Measurements from ENCODE around the gene ADM2. TPM values are rescaled to one million over a fixed set of nuclear protein-coding genes. Genes with fewer than 3 reads are reported as not detected.

The ADM2 gene
- total and polyA plus RNA-seq, 2 of the 13 experiments (the other 11 are each of a cell fraction or from before 2014, with no cell fraction given), result 1.2 to 3.0 TPM

DNA sequence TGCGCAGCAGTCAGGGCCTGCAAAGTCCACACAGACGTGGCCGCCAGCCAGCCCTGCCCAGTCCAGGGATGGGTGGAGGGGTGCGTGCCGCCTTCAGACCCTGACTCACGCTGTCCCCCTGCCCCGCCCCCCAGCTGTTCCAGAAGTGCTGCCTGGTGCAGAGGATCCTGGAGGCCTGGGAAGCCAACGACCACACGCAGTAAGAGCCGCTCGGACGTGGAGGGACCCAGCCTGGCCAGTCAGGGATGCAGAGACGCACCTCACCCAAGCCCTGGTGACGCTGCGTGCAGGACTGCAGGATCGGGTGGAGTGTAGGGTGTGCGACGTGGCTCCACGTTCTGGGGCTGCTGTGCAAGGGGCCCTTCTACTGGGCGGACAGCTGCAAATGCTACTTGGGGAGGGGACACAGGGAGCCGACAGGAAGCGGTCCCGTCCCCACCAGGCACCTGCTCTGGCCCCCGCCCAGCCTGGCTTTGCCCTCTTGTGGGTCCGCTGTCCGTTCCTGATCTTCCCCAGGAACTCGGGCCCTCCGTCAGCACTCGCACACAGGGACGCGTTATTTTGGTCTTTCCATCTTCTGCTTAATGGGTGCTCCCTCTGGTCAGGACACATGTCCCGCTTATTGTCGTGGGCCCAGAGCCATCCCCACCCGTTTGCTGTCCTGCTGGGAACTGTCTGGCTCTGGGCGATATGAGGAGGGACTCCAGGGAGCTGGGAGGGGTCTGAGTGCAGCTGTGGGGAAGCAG lies 49.0 kb upstream of the ADM2 start:
- Histone ChIP-seq H4K20me1 (ENCODE audit: insufficient read depth, low read length) (no peaks in the 10 kb centered on the region), H3K27me3 (ENCODE audit: control insufficient read depth in 1 of 2, insufficient read depth in 2 of 2, low read length in 2 of 2) (no peaks in the 10 kb centered on the region), H3K4me3 (replicated peaks in 1 of 3; ENCODE audit: insufficient read depth in 1 of 3, low read depth in 2 of 3, low read length in 3 of 3) (no peak overlapping the region), H3K79me2 (ENCODE audit: insufficient read depth, low read length) (no peaks in the 10 kb centered on the region), H3K27ac (ENCODE audit: extremely low read length, insufficient read depth, low read length) (no peak overlapping the region), H3K9me3 (ENCODE audit: low read length) (no peaks in the 10 kb centered on the region), H2AFZ (ENCODE audit: low read length) (no peak overlapping the region), H3K4me2 (ENCODE audit: low read depth, low read length) (no peak overlapping the region), H3K4me1 (ENCODE audit: insufficient read depth, low read length) (no peaks in the 10 kb centered on the region), H3K9ac (ENCODE audit: insufficient read depth, low read depth, low read length) (no peak overlapping the region), H3K36me3 (replicated peaks in 1 of 2; ENCODE audit: control insufficient read depth in 1 of 2, insufficient read depth in 2 of 2, low read length in 2 of 2) (peaks cover 38 to 69% of the 10 kb centered on the region in 2 experiments)
- no TSS peak for BruUV-seq (replicated peaks)
- CTCF ChIA-PET (ENCODE audit: low intra/inter-chr PET ratio, low total read pairs), result no interaction called here
- POLR2A ChIA-PET, result no interaction called here
- no peak for FAIRE-seq
- in situ Hi-C loops (cut with HindIII; ENCODE audit: extremely low pct_ligation_motif_present, low pct_unique_long_range_greater_than_20kb) (no loop called here), intact Hi-C loops (cut with micrococcal nuclease; ENCODE audit: unreplicated experiment) (no loop called here)
- WGBS (ENCODE audit: low lambda C conversion rate), result 96% methylated on average over 35 of the region's 35 CpGs
- no peak for DNase-seq (ENCODE audit: low spot score)
- ATAC-seq, result peak; percentile 13; the same call in 2 of the 3 replicates
- TF ChIP-seq, protein P1, sequence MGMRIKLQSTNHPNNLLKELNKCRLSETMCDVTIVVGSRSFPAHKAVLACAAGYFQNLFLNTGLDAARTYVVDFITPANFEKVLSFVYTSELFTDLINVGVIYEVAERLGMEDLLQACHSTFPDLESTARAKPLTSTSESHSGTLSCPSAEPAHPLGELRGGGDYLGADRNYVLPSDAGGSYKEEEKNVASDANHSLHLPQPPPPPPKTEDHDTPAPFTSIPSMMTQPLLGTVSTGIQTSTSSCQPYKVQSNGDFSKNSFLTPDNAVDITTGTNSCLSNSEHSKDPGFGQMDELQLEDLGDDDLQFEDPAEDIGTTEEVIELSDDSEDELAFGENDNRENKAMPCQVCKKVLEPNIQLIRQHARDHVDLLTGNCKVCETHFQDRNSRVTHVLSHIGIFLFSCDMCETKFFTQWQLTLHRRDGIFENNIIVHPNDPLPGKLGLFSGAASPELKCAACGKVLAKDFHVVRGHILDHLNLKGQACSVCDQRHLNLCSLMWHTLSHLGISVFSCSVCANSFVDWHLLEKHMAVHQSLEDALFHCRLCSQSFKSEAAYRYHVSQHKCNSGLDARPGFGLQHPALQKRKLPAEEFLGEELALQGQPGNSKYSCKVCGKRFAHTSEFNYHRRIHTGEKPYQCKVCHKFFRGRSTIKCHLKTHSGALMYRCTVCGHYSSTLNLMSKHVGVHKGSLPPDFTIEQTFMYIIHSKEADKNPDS (CRISPR knock-in tag; IDR thresholded peaks at IDR 0.05), result no peak
- TF ChIP-seq, protein P2, sequence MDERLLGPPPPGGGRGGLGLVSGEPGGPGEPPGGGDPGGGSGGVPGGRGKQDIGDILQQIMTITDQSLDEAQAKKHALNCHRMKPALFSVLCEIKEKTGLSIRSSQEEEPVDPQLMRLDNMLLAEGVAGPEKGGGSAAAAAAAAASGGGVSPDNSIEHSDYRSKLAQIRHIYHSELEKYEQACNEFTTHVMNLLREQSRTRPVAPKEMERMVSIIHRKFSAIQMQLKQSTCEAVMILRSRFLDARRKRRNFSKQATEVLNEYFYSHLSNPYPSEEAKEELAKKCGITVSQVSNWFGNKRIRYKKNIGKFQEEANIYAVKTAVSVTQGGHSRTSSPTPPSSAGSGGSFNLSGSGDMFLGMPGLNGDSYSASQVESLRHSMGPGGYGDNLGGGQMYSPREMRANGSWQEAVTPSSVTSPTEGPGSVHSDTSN (CRISPR knock-in tag; IDR thresholded peaks at IDR 0.05), result no peak
- TF ChIP-seq RBM39 (IDR thresholded peaks at IDR 0.05; ENCODE audit: low read depth, low read length, poor library complexity, severe bottlenecking), result no peak
- no peak for TF ChIP-seq ZNF839 (CRISPR knock-in tag; IDR thresholded peaks at IDR 0.05; ENCODE audit: borderline replicate concordance)
- no peak for TF ChIP-seq ZFP90 (CRISPR knock-in tag; IDR thresholded peaks at IDR 0.05; ENCODE audit: borderline replicate concordance)
- TF ChIP-seq KDM4B (CRISPR knock-in tag; IDR thresholded peaks at IDR 0.05), result no peak
- TF ChIP-seq RBFOX2 (IDR thresholded peaks at IDR 0.05; ENCODE audit: low read depth, low read length), result peak; percentile 46; the same call in 1 of the 2 replicates
- TF ChIP-seq FOXM1 (CRISPR knock-in tag; IDR thresholded peaks at IDR 0.05), result no peak
- TF ChIP-seq, protein P3, sequence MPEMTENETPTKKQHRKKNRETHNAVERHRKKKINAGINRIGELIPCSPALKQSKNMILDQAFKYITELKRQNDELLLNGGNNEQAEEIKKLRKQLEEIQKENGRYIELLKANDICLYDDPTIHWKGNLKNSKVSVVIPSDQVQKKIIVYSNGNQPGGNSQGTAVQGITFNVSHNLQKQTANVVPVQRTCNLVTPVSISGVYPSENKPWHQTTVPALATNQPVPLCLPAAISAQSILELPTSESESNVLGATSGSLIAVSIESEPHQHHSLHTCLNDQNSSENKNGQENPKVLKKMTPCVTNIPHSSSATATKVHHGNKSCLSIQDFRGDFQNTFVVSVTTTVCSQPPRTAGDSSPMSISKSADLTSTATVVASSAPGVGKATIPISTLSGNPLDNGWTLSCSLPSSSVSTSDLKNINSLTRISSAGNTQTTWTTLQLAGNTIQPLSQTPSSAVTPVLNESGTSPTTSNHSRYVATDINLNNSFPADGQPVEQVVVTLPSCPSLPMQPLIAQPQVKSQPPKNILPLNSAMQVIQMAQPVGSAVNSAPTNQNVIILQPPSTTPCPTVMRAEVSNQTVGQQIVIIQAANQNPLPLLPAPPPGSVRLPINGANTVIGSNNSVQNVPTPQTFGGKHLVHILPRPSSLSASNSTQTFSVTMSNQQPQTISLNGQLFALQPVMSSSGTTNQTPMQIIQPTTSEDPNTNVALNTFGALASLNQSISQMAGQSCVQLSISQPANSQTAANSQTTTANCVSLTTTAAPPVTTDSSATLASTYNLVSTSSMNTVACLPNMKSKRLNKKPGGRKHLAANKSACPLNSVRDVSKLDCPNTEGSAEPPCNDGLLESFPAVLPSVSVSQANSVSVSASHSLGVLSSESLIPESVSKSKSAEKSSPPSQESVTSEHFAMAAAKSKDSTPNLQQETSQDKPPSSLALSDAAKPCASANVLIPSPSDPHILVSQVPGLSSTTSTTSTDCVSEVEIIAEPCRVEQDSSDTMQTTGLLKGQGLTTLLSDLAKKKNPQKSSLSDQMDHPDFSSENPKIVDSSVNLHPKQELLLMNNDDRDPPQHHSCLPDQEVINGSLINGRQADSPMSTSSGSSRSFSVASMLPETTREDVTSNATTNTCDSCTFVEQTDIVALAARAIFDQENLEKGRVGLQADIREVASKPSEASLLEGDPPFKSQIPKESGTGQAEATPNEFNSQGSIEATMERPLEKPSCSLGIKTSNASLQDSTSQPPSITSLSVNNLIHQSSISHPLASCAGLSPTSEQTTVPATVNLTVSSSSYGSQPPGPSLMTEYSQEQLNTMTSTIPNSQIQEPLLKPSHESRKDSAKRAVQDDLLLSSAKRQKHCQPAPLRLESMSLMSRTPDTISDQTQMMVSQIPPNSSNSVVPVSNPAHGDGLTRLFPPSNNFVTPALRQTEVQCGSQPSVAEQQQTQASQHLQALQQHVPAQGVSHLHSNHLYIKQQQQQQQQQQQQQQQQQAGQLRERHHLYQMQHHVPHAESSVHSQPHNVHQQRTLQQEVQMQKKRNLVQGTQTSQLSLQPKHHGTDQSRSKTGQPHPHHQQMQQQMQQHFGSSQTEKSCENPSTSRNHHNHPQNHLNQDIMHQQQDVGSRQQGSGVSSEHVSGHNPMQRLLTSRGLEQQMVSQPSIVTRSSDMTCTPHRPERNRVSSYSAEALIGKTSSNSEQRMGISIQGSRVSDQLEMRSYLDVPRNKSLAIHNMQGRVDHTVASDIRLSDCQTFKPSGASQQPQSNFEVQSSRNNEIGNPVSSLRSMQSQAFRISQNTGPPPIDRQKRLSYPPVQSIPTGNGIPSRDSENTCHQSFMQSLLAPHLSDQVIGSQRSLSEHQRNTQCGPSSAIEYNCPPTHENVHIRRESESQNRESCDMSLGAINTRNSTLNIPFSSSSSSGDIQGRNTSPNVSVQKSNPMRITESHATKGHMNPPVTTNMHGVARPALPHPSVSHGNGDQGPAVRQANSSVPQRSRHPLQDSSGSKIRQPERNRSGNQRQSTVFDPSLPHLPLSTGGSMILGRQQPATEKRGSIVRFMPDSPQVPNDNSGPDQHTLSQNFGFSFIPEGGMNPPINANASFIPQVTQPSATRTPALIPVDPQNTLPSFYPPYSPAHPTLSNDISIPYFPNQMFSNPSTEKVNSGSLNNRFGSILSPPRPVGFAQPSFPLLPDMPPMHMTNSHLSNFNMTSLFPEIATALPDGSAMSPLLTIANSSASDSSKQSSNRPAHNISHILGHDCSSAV (CRISPR knock-in tag; IDR thresholded peaks at IDR 0.05; ENCODE audit: borderline replicate concordance), result no peak

All from HepG2 (cell line).